Measurements from ENCODE around the gene ATAD1. TPM values are rescaled to one million over a fixed set of nuclear protein-coding genes. Genes with fewer than 3 reads are reported as not detected.

ATAD1 gene
- total and polyA plus RNA-seq, 9 of the 15 experiments (the other 6 are each of a cell fraction or from before 2014, with no cell fraction given): 11.3 to 33.8 (median 27.3) TPM

GRCh38 chr10:87861566-87861952 lies 43.5 kb upstream of the ATAD1 start (continued):
- TF ChIP-seq NRF1 (conservative IDR thresholded peaks at IDR 0.05 in 1 of 2, IDR thresholded peaks at IDR 0.05 in 1 of 2) (0 out of 4 replicates have a peak, but pooled peaks of 1 of the 2 experiments have one; percentile 5), WHSC1 (IDR thresholded peaks at IDR 0.05; ENCODE audit: low read length) (no peak), NFYB (IDR thresholded peaks at IDR 0.05; ENCODE audit: extremely low read depth, insufficient read length) (no peak), ELF2 (CRISPR knock-in tag; IDR thresholded peaks at IDR 0.05) (no peak), CCAR2 (IDR thresholded peaks at IDR 0.05; ENCODE audit: low read depth, low read length) (no peak), SMARCA4 (IDR thresholded peaks at IDR 0.05) (no peak), YY1 (IDR thresholded peaks at IDR 0.05; ENCODE audit: borderline replicate concordance in 1 of 3, control insufficient read depth in 1 of 3, extremely low read depth in 1 of 3, insufficient read depth in 3 of 3, insufficient read length in 1 of 3, insufficient replicate concordance in 2 of 3, low read depth in 1 of 3, low read length in 2 of 3) (peak; percentile 31 to 78 (median 54)), FOXP4 (CRISPR knock-in tag; IDR thresholded peaks at IDR 0.05; ENCODE audit: borderline replicate concordance) (0 out of 2 replicates have a peak, but pooled peaks have one; percentile 22), HSF4 (CRISPR knock-in tag; IDR thresholded peaks at IDR 0.05; ENCODE audit: borderline replicate concordance) (no peak), NFE2 (IDR thresholded peaks at IDR 0.05; ENCODE audit: low read depth) (no peak), LARP7 (IDR thresholded peaks at IDR 0.05) (no peak), RUNX1 (IDR thresholded peaks at IDR 0.05; ENCODE audit: low read depth) (no peak), DLX4 (CRISPR knock-in tag; IDR thresholded peaks at IDR 0.05) (no peak), FOXM1 (IDR thresholded peaks at IDR 0.05; ENCODE audit: low read depth) (no peak), FOXM1 (CRISPR knock-in tag; IDR thresholded peaks at IDR 0.05; ENCODE audit: low read depth) (no peak), SMARCA5 (IDR thresholded peaks at IDR 0.05) (no peak), XRCC3 (IDR thresholded peaks at IDR 0.05) (no peak), ZBTB43 (CRISPR knock-in tag; IDR thresholded peaks at IDR 0.05) (0 out of 2 replicates have a peak, but pooled peaks have one; percentile 28), MEIS2 (IDR thresholded peaks at IDR 0.05; ENCODE audit: partially characterized antibody) (peak; percentile 72), STAT5A (IDR thresholded peaks at IDR 0.05; ENCODE audit: borderline replicate concordance, low read length) (no peak), JUND (IDR thresholded peaks at IDR 0.05; ENCODE audit: borderline replicate concordance, low read depth, low read length) (no peak), JUND (tag; IDR thresholded peaks at IDR 0.05; ENCODE audit: borderline replicate concordance, low read depth, low read length) (peak; percentile 16; the same call in 1 of the 3 replicates)
